Smooth muscle cell (in vitro differentiated cells): ENCODE data around the gene OR14A16. TPM values are rescaled to one million over a fixed set of nuclear protein-coding genes. Genes with fewer than 3 reads are reported as not detected.

ENCODE experiments used
- DNase-seq: peaks from one replicate; lab custom pipeline; 2025; ENCODE audit not compliant: unreplicated experiment; lab: John Stamatoyannopoulos, UW
- H2AFZ ChIP-seq: fragments of 200-600 bp; sonication (generic); 2 replicates; pipeline ENCODE4 v1.6.0; 2016; ENCODE audit warnings: antibody characterized with exemption, low read depth, mild to moderate bottlenecking
- H3F3A ChIP-seq: fragments of 200-600 bp; sonication (generic); 2 replicates; pipeline ENCODE4 v1.6.0; 2017; ENCODE audit warnings: antibody characterized with exemption, low read depth
- H3K27ac ChIP-seq: fragments of 200-600 bp; sonication (generic); 2 replicates; pipeline ENCODE4 v1.5.1; 2016; ENCODE audit warnings: low read depth, mild to moderate bottlenecking
- H3K27me3 ChIP-seq: fragments of 200-600 bp; sonication (generic); 2 replicates; pipeline ENCODE4 v1.6.1; 2016; ENCODE audit warnings: low read depth, mild to moderate bottlenecking
- H3K36me3 ChIP-seq: fragments of 200-600 bp; sonication (generic); 2 replicates; pipeline ENCODE4 v1.5.1; 2016; ENCODE audit warnings: low read depth
- H3K4me1 ChIP-seq: fragments of 200-600 bp; sonication (generic); 2 replicates; pipeline ENCODE4 v1.5.1; 2016; ENCODE audit warnings: low read depth
- H3K4me2 ChIP-seq: fragments of 200-600 bp; sonication (generic); 2 replicates; pipeline ENCODE4 v1.6.0; 2016; ENCODE audit warnings: mild to moderate bottlenecking
- H3K4me3 ChIP-seq: fragments of 200-600 bp; sonication (generic); 2 replicates; pipeline ENCODE4 v1.5.1; 2016; ENCODE audit warnings: mild to moderate bottlenecking
- H3K79me2 ChIP-seq: fragments of 200-600 bp; sonication (generic); 2 replicates; pipeline ENCODE4 v1.6.0; 2016; ENCODE audit warnings: low read depth, mild to moderate bottlenecking
- H3K9ac ChIP-seq: fragments of 200-600 bp; sonication (generic); 2 replicates; pipeline ENCODE4 v1.6.0; 2016; ENCODE audit warnings: low read depth
- H3K9me3 ChIP-seq: fragments of 200-600 bp; sonication (generic); replicated peaks from 2 replicates; pipeline ENCODE4 v1.5.1; 2016; ENCODE audit warnings: low read depth
- H4K20me1 ChIP-seq: fragments of 200-600 bp; sonication (generic); 2 replicates; pipeline ENCODE4 v1.6.0; 2016; ENCODE audit warnings: low read depth
- CTCF ChIP-seq: fragments of 200-600 bp; sonication (generic); IDR thresholded peaks from 2 replicates; pipeline ENCODE4 v1.5.1; 2017; ENCODE audit warnings: borderline replicate concordance, mild to moderate bottlenecking, antibody characterized with exemption; ENCODE audit not compliant: insufficient read depth, poor library complexity, severe bottlenecking
- WGBS: methylation state at CpG from one replicate; pipeline ENCODE4 v1.1.7; 2016; ENCODE audit warnings: low lambda C conversion rate; 5-methylcytosine and 5-hydroxymethylcytosine counted together
- polyA plus RNA-seq: library from polyadenylated mRNA; unstranded; fragments of >200 nt; fragmentation: Nextera tagmentation; extraction: Ambion mirVana; gene quantifications from 2 replicates; pipeline ENCODE4 v1.2.1, GENCODE V29; 2016
- total RNA-seq: library from RNA; depleted of rRNA; stranded (reverse); fragments of >200 nt; gene quantifications from 2 replicates; pipeline ENCODE4 v1.2.3, GENCODE V29; 2014

Gene OR14A16
- total and polyA plus RNA-seq, 2 experiments from 2014 or later: not detected

GRCh38 chr1:247845693-247846017 lies 21.7 kb upstream of the OR14A16 start:
- 68% methylated on average over 5 of the region's 5 CpGs for WGBS

GRCh38 chr1:247845011-247845692 lies 21.2 kb upstream of the OR14A16 start:
- Histone ChIP-seq H3K4me2 (no peak overlapping the region), H3K9me3 (peaks cover 4% of the 10 kb centered on the region), H3K27ac (no peak overlapping the region), H3K27me3 (no peaks in the 10 kb centered on the region), H2AFZ (no peak overlapping the region), H3F3A (no peaks in the 10 kb centered on the region), H4K20me1 (no peaks in the 10 kb centered on the region), H3K36me3 (no peaks in the 10 kb centered on the region), H3K79me2 (no peaks in the 10 kb centered on the region), H3K9ac (no peak overlapping the region), H3K4me1 (no peaks in the 10 kb centered on the region), H3K4me3 (no peak overlapping the region)
- TF ChIP-seq CTCF: no peak
- DNase-seq: no peak
- 81% methylated on average over 12 of the region's 12 CpGs for WGBS

More at GRCh38 chr1:247845693-247846017, 21.7 kb upstream of the OR14A16 start:
- Histone ChIP-seq H4K20me1 (no peaks in the 10 kb centered on the region), H3K27me3 (no peaks in the 10 kb centered on the region), H3F3A (no peaks in the 10 kb centered on the region), H3K9ac (no peak overlapping the region), H2AFZ (no peak overlapping the region), H3K4me2 (no peak overlapping the region), H3K27ac (no peak overlapping the region), H3K4me1 (no peaks in the 10 kb centered on the region), H3K36me3 (no peaks in the 10 kb centered on the region), H3K79me2 (no peaks in the 10 kb centered on the region), H3K4me3 (no peak overlapping the region), H3K9me3 (peaks cover 4% of the 10 kb centered on the region)
- no peak for DNase-seq
- TF ChIP-seq CTCF: no peak

- H3F3A ChIP-seq: no peaks in the 10 kb centered on the region
- TF ChIP-seq CTCF: no peak
- H3K79me2 ChIP-seq: no peaks in the 10 kb centered on the region
- H3K36me3 ChIP-seq: no peaks in the 10 kb centered on the region
- no peaks in the 10 kb centered on the region for H3K4me1 ChIP-seq
- no peak for DNase-seq
- H4K20me1 ChIP-seq: no peaks in the 10 kb centered on the region
- WGBS: 52% methylated on average over 2 of the region's 2 CpGs
- no peak overlapping the region for H3K4me3 ChIP-seq
- H3K9me3 ChIP-seq: peaks cover 4% of the 10 kb centered on the region
- H2AFZ ChIP-seq: no peak overlapping the region
- no peak overlapping the region for H3K9ac ChIP-seq
- H3K27me3 ChIP-seq: no peaks in the 10 kb centered on the region
- no peak overlapping the region for H3K27ac ChIP-seq
- H3K4me2 ChIP-seq: no peak overlapping the region
These were observed 19.5 kb upstream of the OR14A16 start for GRCh38 chr1:247843411-247843810.

GRCh38 chr1:247841796-247842195 lies 17.9 kb upstream of the OR14A16 start, which contains the start of gene OR11L1:
TSS of gene OR11L1 (minus strand) at chr1:247841896. CDS start at chr1:247841896, 0 bp downstream.
- Histone ChIP-seq H2AFZ (no peak within 1 kb of the TSS), H3K27me3 (no peaks in the 10 kb centered on the region), H3K27ac (no peak within 1 kb of the TSS), H3K36me3 (no peaks in the 10 kb centered on the region), H3K4me1 (no peaks in the 10 kb centered on the region), H3K9me3 (peaks cover 4% of the 10 kb centered on the region), H3K9ac (no peak within 1 kb of the TSS), H4K20me1 (no peaks in the 10 kb centered on the region), H3K4me2 (no peak within 1 kb of the TSS), H3K4me3 (no peak within 1 kb of the TSS), H3F3A (no peaks in the 10 kb centered on the region), H3K79me2 (no peaks in the 10 kb centered on the region)
- no peak for TF ChIP-seq CTCF
- DNase-seq: no peak
- 79% methylated on average over 2 of the region's 2 CpGs for whole genome bisulfite sequencing
